Mesenteric fat pad (tissue), 1 donor: Measurements from ENCODE around the gene KIAA0586. TPM values are rescaled to one million over a fixed set of nuclear protein-coding genes. Genes with fewer than 3 reads are reported as not detected.
"Not testable (repeated sequence)": the region's sequence is repeated elsewhere in the genome, so short reads cannot be mapped to it uniquely, and the experiment has no call there.

Experiments used
- DNase-seq: peaks from one replicate; pipeline ENCODE4 v3.0.0-alpha.2; 2020; ENCODE audit warnings: low spot score
- total RNA-seq: library from RNA; stranded (reverse); fragmentation: NEBNext Ultra II Directional; extraction: Animal tissue kit (Norgen Biotek cat#: 25700); gene quantifications from one replicate; pipeline ENCODE4 v1.2.1, GENCODE V29; 2021
- donor health status: DM: yes; HTN: yes; CAD: no.

Gene KIAA0586
- total RNA-seq, 1 donor from 2014 or later, result 13.3 TPM

DNA sequence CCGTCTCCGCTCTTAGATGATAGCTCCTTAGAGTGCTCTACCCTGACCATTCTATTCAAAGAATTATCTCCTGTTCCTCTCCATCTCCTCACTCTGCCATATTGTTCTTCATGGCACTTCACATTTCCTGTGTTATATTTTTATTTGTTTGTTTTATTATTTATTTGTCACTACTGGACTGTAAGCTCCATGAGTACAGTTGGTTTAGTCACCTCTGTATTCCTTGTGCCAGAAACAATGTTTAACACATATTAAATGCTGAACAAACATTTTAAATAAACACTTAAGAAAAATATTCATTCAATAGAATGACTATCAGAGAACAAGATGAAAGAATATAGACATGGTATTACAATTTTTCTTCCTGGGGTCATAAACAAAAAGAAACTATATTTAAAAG lies 35.6 kb downstream of the KIAA0586 start:
- no peak for DNase-seq

DNA sequence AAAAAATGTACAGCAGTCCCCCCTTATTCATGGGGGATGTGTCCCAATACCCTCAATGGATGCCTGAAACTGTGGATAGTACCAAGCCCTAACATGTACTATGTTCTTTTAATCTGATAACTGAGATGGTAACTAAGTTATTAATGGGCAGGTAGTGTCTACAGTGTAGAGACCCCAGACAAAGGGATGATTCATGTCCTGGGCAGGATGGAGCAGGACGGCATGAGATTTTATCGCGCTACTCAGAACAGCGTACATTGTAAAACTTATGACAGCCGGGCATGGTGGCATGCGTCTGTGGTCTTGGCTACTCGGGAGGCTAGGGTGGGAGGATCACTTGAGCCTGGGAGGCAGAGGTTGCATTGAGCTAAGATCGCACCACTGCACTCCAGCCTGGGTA lies 37.1 kb downstream of the KIAA0586 start:
- DNase-seq, result no peak

DNA sequence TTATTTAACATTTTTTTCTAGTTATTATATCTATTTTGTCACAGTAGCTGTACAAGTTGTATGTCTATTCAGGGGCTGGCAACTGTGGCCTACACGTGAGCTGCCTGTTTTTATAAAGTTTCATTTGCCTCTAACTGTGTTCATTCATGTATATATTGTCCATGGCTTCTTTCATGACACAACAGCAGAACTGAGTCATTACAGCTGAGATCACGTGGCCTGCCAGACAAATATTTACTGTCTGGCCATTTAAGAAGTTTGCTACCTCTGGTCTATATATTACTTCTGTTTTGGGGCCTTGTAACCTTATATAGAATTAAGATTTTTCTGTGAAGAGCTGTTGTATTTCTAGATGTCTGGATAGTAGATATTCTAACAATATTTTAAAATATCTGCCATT lies 37.9 kb downstream of the KIAA0586 start:
- no peak for DNase-seq

DNA sequence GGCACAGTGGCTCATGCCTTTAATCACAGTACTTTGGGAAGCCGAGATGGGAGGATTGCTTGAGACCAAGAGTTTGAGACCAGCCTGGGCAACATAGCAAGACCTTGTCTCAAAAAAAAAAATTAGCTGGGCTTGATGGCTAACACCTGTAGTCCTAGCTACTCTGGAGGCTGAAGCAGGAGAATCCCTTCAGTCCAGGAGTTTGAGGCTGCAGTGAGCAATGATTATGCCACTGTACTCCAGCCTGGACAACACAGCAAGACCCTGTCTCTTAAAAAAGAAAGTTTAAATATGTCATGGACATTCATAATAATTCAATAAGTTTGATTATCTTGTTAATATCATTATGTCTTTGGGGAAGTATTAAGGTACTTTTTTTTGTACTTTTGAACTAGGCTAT lies 38.9 kb downstream of the KIAA0586 start:
- DNase-seq, result no peak

DNA sequence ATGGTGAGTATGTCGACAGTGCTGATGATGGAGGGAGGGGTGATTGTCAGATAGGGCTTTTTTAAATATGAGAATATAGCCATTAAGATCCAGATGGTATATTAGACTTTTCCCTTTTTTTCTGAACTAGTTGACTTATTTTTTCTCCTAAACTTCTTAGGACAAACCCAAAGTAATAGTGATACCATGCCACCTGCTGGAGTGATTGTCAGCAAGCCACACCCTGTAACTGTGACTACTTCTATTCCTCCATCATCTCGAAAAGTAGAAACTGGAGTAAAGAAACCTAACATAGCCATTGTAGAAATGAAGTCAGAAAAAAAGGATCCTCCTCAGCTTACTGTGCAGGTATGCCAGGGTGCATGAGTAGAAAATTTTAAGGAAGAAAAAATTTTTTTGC lies 40.1 kb downstream of the KIAA0586 start:
- no peak for DNase-seq

DNA sequence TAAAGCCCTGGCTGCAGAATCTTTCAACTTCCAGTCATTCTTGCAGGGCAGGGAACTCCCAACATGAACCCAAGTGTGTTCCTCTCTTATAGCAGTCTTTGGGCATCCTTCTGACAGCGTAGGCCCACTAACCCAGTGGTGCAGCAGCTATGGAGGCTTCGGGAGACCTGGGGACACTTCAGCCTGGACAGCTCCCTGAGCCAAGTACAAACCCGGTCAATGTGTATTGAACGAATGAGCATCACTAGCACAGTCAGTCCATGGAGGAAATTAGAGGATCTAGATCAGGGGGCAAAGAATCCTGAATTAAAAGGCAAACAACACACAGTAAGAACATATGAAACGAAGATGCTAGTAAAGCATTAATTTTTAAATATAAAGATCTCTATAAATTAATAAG lies 41.8 kb downstream of the KIAA0586 start:
- DNase-seq, result no peak

DNA sequence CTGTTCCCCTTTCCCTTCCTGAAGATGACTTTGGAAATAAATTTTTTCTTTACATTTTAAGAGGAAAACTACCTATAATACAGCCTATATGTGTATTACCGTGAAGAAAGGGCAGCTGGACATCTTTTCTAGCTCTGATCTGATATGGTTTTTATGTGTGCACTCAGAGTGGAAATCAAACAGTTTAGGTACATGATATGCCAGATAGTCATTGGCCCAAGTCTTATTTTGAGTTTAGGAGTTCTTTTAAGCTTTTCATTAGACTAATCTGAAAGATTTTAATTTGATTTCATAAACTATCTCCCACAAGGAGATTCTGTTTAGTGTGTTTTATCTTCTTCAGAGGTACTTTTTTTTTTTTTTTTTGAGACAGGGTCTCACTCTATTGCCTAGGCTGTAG lies 48.8 kb downstream of the KIAA0586 start:
- DNase-seq, result no peak

DNA sequence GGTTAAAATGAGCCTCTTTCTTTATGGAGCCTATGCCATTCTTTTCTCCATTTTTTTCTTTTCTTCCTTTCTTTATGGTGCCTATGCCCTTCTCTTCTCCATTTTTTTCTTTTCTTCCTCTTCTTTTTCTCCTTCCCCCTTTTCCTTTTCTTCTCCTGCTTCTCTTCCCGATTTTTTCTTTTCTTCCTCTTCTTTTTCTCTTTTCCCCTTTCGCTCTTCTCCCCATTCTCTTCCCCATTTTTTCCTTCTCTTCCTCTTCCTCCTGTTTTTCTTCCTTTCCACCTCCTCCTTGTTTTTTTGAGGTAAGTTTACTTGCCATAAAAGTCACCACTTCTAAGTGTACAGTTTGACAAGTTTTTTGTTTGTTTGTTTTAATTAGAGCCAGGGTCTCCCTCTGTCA lies 50.1 kb downstream of the KIAA0586 start:
- DNase-seq, result no peak

DNA sequence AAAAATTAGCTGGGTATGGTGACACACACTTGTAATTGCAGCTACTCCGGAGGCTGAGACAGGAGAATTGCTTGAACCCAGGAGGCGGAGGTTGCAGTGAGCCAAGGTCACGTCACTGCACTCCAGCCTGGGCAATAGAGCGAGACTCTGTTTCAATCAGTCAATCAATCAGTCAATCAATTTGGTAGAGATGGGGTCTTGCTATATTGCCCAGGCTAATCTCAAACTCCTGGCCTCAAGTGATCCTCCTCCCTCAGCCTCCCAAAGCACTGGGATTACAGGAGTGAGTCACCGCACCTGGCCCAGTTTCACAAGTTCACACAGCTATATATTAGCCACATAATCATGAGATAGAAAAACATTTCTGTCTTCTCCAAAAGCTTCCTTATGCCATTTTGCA lies 50.8 kb downstream of the KIAA0586 start:
- not testable (repeated sequence) for DNase-seq

DNA sequence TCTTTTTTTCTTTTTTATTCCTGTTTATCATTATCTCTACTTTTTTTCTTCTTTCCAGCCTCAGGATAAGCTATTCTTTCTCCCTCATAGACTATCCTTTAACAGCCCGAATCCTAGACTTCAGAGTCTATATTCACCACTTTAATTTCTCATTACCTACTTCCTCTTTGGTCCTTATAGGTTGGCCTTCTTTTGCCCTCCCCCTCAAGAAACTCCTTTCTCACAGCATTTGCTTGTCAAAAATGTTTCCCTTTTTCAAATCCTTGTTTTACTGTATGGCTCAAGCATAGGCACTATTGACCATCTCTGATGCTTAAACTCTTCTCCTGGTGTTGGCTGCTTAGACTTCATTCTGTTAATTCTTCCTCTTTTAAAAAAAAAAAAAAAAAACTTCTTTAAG lies 52.5 kb downstream of the KIAA0586 start:
- DNase-seq, result no peak

DNA sequence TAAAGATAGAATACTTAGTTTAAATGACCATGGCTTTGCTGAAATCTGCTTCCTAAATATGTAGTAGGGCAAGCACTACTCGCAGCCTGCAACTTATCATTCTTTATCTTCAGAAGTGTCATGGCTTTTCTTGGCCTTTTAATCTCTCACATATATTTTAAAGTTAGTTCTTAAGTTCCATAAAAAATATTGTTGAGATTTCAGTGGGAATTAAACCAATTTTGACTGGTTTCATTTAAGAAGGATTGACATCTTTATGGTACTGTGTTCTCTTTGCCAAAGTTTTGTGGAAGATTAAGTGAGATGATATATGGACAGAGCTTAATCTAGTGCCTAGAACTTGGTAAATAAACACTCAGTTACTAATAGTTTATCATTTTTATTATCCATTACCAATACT lies 56.7 kb downstream of the KIAA0586 start:
- no peak for DNase-seq

DNA sequence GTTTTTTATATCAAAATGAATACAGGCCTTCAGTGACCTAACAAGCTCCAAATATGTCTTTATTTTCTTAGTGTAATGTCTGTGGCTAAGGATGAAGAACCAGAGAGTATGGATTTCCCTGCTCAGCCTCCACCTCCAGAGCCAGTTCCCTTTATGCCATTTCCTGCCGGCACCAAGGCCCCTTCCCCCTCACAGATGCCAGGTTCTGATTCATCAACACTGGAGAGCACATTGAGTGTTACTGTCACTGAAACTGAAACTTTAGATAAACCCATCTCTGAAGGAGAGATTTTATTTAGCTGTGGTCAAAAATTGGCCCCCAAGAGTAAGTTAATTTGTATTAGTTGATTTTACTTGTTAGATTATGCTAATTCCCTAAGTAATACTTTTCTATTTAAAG lies 61.0 kb downstream of the KIAA0586 start:
- no peak for DNase-seq

DNA sequence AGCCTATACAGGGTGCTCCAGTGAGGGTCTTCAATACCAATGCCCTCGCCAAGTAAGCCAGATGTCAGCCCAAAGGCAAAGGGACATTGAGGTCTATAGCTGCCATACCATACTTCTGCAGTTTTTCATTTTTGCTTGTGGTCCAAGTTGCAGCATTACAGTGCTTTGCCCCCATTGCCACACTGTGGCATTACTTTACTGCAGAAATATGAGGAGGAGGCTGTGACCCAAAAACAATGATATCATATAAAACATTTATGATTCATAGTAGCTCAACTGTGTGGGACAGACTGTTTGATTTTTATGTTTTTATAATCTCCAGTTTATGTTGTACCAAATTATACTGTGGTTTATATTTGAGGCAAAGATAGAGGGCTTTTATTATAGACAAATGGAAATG lies 64.1 kb downstream of the KIAA0586 start:
- DNase-seq, result no peak

DNA sequence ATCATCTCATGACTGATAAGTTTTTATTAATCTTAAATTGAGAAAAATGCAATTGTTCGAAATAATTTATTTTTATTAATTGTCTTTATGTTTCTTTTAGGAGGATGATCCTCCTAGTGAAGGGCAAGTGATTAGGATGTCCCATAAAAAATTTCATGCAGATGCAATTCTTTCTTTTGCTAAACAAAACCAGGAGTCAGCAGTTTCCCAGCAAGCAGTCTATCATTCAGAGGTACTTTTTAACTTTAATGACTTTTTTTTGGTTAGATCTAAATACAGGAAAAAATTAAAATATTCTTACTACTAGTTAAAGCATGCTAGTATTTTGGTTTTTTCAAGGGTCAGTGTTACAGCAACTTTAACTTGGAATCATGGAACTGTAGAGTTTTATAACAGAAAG lies 64.5 kb downstream of the KIAA0586 start:
- DNase-seq, result no peak

DNA sequence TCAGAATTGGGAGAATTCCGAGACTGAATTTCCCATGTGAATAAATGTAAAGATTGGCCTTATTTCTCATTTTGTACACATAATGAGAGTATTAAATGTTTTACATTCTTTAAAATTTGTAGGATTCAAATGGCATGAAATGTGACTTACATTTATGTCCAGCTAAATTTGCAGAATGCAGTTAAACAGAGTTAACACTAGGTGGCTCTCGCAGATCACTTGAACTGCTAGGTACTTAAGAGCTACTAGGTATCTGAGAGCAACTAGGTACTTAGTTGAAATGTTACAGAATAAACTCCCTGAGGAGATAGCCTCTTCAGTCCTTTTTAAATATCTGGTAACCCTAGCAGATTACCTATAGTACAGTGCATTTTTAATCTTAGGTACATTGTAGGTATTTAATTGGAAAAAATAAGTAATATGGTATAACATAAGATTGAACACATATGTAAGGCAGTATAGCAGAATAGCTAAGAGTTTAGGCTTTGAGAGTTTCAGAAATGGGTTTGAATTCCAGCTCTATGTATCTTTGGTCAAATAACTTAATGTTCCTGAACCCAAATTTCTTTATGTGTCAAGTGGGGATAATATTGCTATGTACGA lies 73.8 kb downstream of the KIAA0586 start:
- no peak for DNase-seq

DNA sequence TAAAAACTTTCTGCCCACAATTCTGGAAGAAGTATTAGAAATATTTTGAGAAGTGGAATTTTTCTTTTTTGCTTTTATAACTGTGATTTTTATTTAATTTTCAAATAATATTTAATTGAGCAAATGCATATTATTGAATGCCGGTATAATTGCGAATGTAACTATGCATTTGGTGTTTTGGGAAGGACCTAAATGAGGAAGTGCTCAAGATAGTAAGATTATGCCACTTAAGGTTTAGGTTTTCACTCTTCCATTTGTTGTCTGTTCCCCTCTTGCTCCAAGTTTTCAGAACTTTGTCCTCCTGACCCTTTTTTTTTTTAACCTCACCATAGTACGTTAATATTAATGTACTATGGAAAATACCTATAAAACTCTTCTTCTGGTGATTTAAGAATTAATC lies 85.8 kb downstream of the KIAA0586 start:
- DNase-seq, result no peak

DNA sequence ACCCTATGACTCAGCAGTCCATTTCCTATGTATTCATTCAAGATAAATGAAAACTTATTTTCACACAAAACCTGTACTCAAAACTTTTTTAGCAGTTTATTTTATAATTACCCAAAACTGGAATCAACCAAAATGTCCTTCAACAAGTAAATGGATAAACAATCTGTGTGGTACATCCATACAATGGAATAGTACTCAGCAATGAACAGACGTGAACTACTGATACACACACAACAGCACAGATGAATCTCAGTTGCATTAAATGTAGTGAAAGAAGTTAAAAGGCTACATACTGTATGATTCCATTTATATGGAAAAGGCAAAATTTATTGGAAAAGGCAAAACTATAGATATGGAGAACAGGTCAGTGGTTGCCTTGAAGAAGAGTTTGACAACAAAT lies 90.1 kb downstream of the KIAA0586 start:
- no peak for DNase-seq

DNA sequence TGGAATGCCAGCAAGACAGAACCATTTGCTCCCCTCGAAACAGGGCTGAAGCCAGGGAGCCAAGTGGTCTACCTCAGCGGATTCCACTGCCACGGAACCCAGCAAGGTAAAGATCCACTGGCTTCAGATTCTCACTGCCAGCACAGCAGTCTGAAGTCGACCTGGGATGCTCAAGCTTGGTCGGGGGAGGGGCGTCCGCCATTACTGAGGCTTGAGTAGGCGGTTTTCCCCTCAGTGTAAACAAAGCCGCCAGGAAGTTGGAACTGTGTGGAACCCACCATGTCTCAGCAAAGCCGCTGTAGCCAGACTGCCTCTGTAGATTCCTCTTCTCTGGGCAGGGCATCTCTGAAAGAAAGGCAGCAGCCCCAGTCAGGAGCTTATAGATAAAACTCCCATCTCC lies 98.2 kb downstream of the KIAA0586 start:
- not testable (repeated sequence) for DNase-seq

DNA sequence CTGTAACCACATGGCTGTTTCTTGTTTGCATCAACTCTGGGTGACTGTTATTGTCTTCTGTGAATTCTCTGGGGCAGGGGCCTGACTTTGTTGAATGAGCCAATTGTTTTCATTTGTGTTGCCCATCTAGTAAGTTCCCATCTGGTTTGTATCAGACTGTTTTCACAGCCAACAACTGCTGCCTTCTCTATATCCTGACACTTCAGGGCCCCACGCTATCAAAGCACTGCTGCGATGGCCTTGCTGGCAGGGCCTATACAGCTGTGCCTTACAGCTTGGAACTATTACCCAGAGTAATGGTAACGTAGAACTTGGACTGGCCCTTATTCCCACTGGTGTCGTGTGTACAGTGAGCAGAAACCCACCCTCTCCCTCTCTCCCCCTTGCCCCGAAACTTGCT lies 105.9 kb downstream of the KIAA0586 start:
- DNase-seq, result no peak

DNA sequence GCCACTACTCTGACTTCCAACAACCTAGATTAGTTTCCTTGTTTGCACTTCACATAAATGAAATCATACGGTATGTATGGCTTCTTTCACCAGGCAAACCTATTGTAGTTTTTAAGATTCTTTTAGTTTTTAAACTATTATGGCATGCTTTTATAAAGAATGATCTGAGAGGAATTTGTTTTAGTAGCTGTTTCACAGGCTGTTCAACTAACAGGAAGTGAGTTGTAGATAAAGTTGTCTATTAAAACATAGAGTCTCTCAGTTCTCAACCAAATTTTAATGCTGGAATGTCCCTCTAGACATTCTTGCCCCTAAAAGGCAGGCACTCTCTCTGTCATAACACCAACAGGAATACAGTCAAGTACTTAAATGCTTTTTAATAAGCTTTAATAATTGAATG lies 107.5 kb downstream of the KIAA0586 start:
- DNase-seq, result no peak

DNA sequence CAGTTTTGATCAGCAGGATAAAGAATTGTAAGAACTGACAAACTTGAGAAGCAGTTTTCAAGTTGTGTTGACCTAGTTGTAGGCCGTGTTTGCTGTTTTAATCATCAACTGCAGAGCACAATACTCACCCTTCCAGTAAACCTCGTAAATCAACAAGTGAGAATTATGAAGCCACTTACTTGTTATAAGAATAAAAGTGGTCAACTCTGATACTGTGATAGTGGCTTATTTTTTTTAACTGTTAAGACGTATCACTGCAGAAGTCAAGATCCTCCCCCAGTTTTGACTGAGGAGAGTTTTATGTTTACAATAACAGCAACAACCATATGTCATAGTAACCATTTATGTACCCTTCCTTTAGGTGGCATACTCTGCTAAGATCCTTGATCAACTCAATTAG lies 109.5 kb downstream of the KIAA0586 start:
- no peak for DNase-seq

DNA sequence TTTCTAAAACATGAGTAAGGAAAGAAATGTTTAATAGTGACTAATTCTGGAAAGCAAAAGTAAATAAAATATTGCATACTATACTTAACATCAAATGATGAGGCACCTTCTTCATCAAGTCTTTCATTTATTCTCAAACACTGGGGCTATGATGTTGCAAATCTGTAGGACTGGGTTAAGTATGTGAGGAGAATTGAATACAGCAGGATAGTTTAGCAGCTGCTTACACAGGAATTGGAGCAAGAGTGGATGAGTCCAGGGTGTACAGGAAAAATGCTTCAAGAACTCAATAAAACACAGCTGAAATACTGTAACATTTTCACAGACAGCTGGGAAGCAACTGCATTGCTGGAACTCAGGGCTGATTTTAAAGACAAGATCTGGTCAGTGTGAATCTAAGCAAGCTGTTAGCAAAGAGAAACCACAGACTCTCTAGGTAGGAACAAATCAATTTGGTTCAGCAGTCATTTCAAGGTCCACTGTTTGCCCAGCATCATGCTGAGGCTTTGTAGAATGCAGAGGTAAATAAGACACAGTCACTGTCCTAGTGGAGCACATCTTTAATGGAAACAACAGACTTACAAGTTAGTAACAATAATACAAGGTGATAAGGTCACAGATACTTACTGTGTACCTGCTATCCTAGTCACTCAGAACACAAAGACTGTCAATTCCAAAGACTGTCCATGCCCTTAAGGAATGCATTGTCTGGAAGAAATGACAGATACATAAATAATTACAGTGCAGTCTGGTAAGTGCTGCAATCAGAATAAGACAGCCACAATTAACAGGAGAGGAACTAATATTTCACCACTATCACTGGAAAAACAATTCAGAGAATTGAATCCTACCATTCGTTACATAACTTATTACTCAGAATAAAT lies 113.5 kb downstream of the KIAA0586 start:
- no peak for DNase-seq

DNA sequence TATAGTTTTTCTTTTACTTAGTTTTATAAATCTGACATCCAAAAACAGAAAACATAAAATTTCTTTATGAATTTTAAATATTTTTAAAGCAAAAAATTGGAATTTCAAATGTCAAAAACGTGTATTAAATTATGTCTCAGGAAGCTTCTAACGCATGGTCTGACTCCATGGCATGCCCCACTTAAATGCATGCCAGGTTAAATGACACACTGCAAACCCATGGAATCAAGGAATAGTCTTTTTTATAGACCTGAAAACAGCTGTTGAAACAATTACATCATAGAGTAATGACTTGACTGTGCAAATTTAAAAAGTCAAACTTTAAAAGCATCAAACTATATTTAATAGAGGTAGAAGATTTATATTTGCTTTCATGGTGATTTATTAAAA lies 114.1 kb downstream of the KIAA0586 start:
- DNase-seq, result no peak
